ENCODE measurements around the gene HEG1.

GRCh38 chr3:125055331-125055912, 375 bp downstream of the HEG1 start:
- no peak for TF ChIP-seq CTCF (IDR thresholded peaks at IDR 0.05; ENCODE audit: low read length)
- TF ChIP-seq EZH2 (optimal IDR thresholded peaks at IDR 0.05; ENCODE audit: low read depth, low read length): no peak
